HG03196 (cell line): Measurements from ENCODE around the gene FREM1.

Source experiments
- ATAC-seq: cut with Tn5 transposase; IDR thresholded peaks from one replicate; pipeline ENCODE4 v1.9.1; 2021; ENCODE audit not compliant: unreplicated experiment

The FREM1 gene

GRCh38 chr9:14706530-14707140 is 203.6 kb downstream of the FREM1 start:
- no peak for ATAC-seq

- no peak for ATAC-seq
Measured at GRCh38 chr9:14705079-14705478, 205.1 kb downstream of the FREM1 start.

- no peak for ATAC-seq
Measured at GRCh38 chr9:14704281-14704680, 205.9 kb downstream of the FREM1 start.

- ATAC-seq = no peak
Measured at GRCh38 chr9:14702200-14702720, 208.0 kb downstream of the FREM1 start.

- peak; percentile 82 for ATAC-seq
Measured at GRCh38 chr9:14693251-14693861, 216.9 kb downstream of the FREM1 start, which contains the start of gene ZDHHC21. ZDHHC21 (minus strand) TSS chr9:14693432; CDS start chr9:14674340, 19,092 bp downstream.

- peak; percentile 45 for ATAC-seq
Measured at GRCh38 chr9:14692470-14693250, 217.6 kb downstream of the FREM1 start.

GRCh38 chr9:14690948-14691730 is 219.1 kb downstream of the FREM1 start:
- no peak for ATAC-seq

GRCh38 chr9:14687042-14687719 is 223.0 kb downstream of the FREM1 start:
- no peak for ATAC-seq

GRCh38 chr9:14686168-14686567 is 224.1 kb downstream of the FREM1 start:
- no peak for ATAC-seq
